Stomach (tissue), 4 donors: Measurements from ENCODE around the gene RPL41.

Source experiments
- CTCF ChIP-seq, 7 experiments: fragments of 450-650 bp in 4 of 7; fragments of 200-600 bp in 3 of 7; sonication (generic) in 3 of 7; IDR thresholded peaks; one replicate each; pipeline ENCODE4 v1.5.1; 2016 to 2019; ENCODE audit warnings: antibody characterized with exemption in 7 of 7, control low read depth in 2 of 7, mild to moderate bottlenecking in 1 of 7
- EP300 ChIP-seq: sonication (generic); formaldehyde crosslinking; IDR thresholded peaks from one replicate; pipeline ENCODE4 v1.6.1; 2017; ENCODE audit warnings: antibody characterized with exemption
- POLR2A ChIP-seq, 4 donors: fragments of 450-650 bp; IDR thresholded peaks; one replicate each; pipeline ENCODE4 v1.6.1; 2016; ENCODE audit warnings: antibody characterized with exemption in 4 of 4, control low read depth in 2 of 4, mild to moderate bottlenecking in 1 of 4, moderate library complexity in 1 of 4
- POLR2AphosphoS5 ChIP-seq, 3 donors: sonication (generic); formaldehyde crosslinking; IDR thresholded peaks; one replicate each; pipeline ENCODE4 v1.6.1; 2016; ENCODE audit warnings: antibody characterized with exemption in 3 of 3

- TF ChIP-seq POLR2A (IDR thresholded peaks at IDR 0.05) (no peak), CTCF (IDR thresholded peaks at IDR 0.05) (no peak), EP300 (no peak), POLR2AphosphoS5 (IDR thresholded peaks at IDR 0.05) (peak in 1 of 3 donors; percentile 6)
Observed at GRCh38 chr12:56103066-56103711, 13.2 kb upstream of the RPL41 start.
